Neural crest cell (in vitro differentiated cells): ENCODE data around the gene TFPI. TPM values are rescaled to one million over a fixed set of nuclear protein-coding genes. Genes with fewer than 3 reads are reported as not detected.

ENCODE experiments used
- DNase-seq: peaks from one replicate; pipeline ENCODE4 v3.0.0; 2021; ENCODE audit warnings: low read depth, mixed read lengths, low spot score
- H3K27ac Mint-ChIP-seq: one replicate; pipeline ENCODE4 v1.8.0; 2021; ENCODE audit warnings: mild to moderate bottlenecking, mixed read lengths; ENCODE audit not compliant: unreplicated experiment
- H3K27me3 Mint-ChIP-seq: 2 replicates; pipeline ENCODE4 v1.8.0; 2021; ENCODE audit warnings: low read depth, mild to moderate bottlenecking, mixed read lengths
- H3K36me3 Mint-ChIP-seq: 2 replicates; pipeline ENCODE4 v1.8.0; 2021; ENCODE audit warnings: low read depth, mild to moderate bottlenecking, mixed read lengths
- H3K4me1 Mint-ChIP-seq: 2 replicates; pipeline ENCODE4 v1.8.0; 2021; ENCODE audit warnings: mixed read lengths
- H3K4me3 Mint-ChIP-seq: one replicate; pipeline ENCODE4 v1.8.0; 2021; ENCODE audit warnings: mild to moderate bottlenecking, mixed read lengths
- H3K9me3 Mint-ChIP-seq: 2 replicates; pipeline ENCODE4 v1.8.0; 2021; ENCODE audit warnings: mixed read lengths
- total RNA-seq: library from RNA; stranded (reverse); gene quantifications from 2 replicates; pipeline ENCODE4 v1.2.1, GENCODE V29; 2021
- TF ChIP-seq, protein P1 (sequence below): fragments of 200-600 bp; sonication (generic); conservative IDR thresholded peaks from 2 replicates; pipeline ENCODE4 v1.5.0; 2021; ENCODE audit warnings: antibody characterized with exemption, mild to moderate bottlenecking

Gene TFPI
- total RNA-seq, 1 donor from 2014 or later: 7.0 TPM

DNA sequence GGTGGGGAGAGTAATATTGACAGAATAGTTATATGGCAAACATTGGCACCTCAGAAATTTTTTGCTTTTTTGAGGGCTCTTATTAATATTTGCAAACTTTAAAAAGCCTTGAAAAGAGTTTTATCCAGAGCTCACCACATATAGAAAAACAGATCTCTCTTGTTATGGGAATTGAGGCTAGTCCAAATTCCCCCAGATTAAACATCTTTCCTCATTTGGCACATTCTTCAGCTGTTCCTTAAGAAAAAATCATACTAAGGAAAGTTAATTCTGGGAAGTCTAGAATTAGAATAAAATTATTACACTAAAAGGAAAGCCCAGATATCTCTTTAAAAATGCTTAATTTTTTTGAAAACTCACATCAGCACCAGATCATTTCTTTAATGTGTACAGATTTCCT is 5.6 kb downstream of the TFPI start:
- no peak for DNase-seq
- no peaks in the 10 kb centered on the region for H3K27me3 Mint-ChIP-seq
- no peaks in the 10 kb centered on the region for H3K36me3 Mint-ChIP-seq
- TF ChIP-seq, protein P1, sequence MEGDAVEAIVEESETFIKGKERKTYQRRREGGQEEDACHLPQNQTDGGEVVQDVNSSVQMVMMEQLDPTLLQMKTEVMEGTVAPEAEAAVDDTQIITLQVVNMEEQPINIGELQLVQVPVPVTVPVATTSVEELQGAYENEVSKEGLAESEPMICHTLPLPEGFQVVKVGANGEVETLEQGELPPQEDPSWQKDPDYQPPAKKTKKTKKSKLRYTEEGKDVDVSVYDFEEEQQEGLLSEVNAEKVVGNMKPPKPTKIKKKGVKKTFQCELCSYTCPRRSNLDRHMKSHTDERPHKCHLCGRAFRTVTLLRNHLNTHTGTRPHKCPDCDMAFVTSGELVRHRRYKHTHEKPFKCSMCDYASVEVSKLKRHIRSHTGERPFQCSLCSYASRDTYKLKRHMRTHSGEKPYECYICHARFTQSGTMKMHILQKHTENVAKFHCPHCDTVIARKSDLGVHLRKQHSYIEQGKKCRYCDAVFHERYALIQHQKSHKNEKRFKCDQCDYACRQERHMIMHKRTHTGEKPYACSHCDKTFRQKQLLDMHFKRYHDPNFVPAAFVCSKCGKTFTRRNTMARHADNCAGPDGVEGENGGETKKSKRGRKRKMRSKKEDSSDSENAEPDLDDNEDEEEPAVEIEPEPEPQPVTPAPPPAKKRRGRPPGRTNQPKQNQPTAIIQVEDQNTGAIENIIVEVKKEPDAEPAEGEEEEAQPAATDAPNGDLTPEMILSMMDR: no peak
- no peaks in the 10 kb centered on the region for H3K9me3 Mint-ChIP-seq
- no peak overlapping the region for H3K4me3 Mint-ChIP-seq
- peaks cover 5% of the 10 kb centered on the region for H3K4me1 Mint-ChIP-seq
- no peak overlapping the region for H3K27ac Mint-ChIP-seq

DNA sequence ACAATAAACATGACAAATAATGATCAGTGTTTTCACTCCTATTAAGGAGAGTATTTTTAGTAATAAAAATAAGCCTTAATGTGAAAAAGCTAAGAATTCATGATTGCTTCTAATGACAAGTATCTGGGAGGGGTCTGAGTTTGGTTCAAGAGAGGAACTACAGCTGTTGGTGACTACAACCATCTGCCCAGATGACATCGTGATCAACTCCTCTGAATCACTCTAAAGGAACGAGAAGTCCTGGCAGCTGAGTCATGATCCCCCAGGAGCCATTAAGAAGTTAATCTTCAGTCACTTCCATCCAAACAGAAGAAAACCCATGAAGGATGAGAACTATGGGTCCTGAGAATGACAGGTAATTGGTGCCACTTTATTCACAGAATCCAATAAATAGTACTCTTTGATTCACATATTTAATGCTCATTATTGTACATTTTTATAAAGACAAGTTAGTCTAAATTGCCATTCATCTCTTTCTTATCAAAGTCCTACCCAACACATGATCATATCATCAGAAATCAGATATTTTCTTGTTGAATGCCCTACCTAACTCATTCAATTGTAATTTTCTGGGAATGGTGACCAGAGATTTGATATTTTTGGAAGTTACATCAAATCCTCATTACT is 6.8 kb downstream of the TFPI start:
- Mint-ChIP-seq H3K4me3 (no peak overlapping the region), H3K4me1 (no peaks in the 10 kb centered on the region), H3K27me3 (no peaks in the 10 kb centered on the region), H3K9me3 (no peaks in the 10 kb centered on the region), H3K36me3 (no peaks in the 10 kb centered on the region), H3K27ac (no peak overlapping the region)
- TF ChIP-seq, protein P1: no peak
- DNase-seq: no peak

DNA sequence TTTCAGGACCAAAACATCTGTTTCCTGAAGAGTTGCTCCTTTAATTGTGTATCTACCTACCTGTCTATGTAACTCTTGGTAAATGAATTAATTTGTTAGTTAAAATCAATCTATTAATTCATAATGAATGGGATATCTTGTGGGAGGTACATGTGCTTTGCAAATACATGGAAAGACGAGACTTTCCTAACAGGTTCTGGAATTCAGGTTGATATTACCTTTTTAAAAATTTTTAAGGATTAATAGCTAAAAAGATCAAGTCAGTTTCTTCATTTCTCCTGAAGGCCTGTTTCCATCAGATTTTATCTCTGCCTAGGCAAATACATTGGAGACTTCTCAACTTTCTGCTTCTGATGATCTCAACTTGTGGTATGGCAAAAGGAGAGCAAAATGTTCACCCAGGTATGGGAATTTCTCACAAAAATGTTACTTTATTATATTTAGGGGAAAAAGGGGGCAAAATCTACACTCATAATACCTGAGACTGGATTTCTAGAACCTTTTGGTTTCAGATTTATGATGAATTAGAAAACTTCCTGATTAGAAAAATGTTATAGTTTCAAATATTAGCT is 7.4 kb downstream of the TFPI start:
- no peak for DNase-seq
- Mint-ChIP-seq H3K4me3 (no peak overlapping the region), H3K36me3 (no peaks in the 10 kb centered on the region), H3K4me1 (peaks cover 5% of the 10 kb centered on the region), H3K9me3 (no peaks in the 10 kb centered on the region), H3K27ac (no peak overlapping the region), H3K27me3 (no peaks in the 10 kb centered on the region)
- TF ChIP-seq, protein P1: no peak

DNA sequence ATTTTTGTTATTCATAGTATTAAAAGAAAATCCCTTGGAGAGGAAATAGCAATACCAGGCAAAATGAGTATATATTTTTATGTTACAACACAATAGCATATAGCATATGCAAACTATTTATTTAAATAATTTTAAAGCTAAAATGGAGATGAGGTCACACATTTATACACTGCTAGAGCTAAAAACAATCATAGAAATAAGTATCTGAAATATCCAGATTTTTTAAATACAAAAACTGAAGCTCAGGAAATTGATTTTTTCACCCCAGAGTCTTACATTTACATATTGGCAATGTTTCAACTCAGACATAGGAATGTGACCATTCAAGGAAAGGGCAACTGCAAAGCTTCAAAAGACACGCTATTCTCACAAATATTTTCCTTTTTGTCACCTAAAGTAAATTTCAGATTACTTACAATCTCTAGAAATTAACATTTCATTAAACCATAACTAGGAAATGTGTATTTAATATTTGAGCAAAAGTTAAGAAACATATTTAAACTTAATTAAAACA is 8.9 kb downstream of the TFPI start:
- H3K9me3 Mint-ChIP-seq: no peaks in the 10 kb centered on the region
- no peak overlapping the region for H3K27ac Mint-ChIP-seq
- TF ChIP-seq, protein P1: no peak
- DNase-seq: no peak
- no peak overlapping the region for H3K4me3 Mint-ChIP-seq
- no peaks in the 10 kb centered on the region for H3K27me3 Mint-ChIP-seq
- peaks cover 15% of the 10 kb centered on the region for H3K4me1 Mint-ChIP-seq
- H3K36me3 Mint-ChIP-seq: no peaks in the 10 kb centered on the region

DNA sequence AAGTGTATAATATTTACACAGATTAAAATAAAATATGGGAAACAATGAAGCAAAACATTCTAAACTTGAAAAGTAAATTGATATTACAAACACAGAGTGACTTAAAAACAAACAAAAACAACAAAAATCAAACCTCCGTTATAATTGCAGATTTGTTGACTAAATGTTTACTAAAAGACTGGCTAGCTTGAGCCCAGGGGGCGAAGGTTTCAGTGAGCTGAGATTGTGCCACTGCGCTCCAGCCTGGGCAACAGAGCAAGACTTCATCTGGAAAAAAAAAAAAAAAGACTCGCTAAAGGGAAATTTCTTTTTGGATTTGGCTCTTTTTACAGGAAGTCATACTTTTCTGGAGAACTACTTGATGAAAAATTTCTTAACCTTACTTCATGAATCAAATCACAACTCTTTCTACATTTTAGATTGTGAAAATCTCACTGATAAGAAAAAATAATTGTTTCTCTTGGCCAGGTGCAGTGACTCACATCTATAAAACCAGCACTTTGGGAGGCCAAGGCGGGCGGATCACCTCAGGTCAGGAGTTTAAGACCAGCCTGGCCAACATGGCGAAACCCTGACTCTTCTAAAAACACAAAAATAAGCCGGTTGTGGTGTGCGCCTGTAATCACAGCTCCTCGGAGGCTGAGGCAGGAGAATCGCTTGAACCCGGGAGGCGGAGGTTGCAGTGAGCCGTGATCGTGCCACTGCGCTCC is 9.7 kb downstream of the TFPI start:
- Mint-ChIP-seq H3K27ac (no peak overlapping the region), H3K36me3 (no peaks in the 10 kb centered on the region), H3K4me1 (peaks cover 15% of the 10 kb centered on the region), H3K27me3 (no peaks in the 10 kb centered on the region), H3K4me3 (no peak overlapping the region), H3K9me3 (no peaks in the 10 kb centered on the region)
- DNase-seq: no peak
- TF ChIP-seq, protein P1: no peak
